Bone marrow (tissue), 2 donors: ENCODE measurements around the gene REEP1.
A peak's percentile ranks its signal among the peaks of the same experiment; 100 is the strongest.

Source experiments
- DNase-seq, 2 donors: peaks; one replicate each; lab custom pipeline; 2025; lab: John Stamatoyannopoulos, UW

The REEP1 gene

DNA sequence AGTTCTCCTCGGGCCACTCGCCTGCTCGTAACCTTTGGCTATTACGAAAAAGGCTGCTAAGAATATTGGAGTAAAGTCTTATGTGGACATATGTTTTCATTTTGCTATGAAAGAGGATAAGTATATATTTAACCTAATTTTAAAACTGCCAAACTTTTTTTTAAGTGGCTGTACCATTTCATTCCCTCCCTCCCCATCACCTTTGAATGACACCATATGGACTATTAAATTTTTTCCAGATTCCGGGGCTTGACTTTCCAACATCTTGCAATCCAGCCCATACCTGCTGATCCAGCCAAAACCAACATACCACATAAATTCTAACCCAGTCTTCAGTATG lies 31.5 kb downstream of the REEP1 start:
- DNase-seq: no peak

DNA sequence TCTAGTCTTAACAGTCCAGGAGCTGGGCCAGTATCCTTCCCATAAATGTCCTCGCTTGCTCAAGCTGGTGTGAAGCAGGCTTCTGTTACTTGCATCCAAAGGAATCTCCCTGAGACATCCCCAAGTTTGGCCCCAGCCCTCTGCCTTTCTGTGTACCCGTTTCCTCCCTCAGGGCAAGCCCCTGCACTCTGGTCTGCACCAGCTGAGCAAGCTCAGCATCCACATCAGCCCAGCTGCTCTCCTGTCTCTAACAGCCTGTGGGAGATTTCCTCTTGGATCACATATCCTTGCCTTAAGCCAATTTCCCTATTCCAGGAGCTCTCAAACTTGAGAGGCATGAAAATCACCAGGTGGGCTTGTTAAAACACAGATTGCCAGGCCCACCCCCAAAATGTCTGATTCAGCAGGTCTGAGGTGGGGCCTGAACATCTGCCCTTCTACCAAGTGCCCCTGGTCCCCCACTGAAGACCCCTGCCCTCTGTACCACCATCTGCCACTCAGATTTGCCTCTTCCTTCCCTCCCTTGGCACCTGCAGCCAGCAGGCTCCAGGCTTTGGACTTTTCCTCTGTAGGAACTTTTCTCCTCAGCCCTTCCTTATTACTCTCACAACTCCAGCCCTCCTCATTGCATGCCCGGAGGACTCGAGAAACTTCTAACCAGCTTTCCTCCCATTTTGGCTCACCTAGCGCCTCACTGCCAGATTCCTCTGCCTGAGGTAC lies 32.1 kb downstream of the REEP1 start:
- no peak for DNase-seq

DNA sequence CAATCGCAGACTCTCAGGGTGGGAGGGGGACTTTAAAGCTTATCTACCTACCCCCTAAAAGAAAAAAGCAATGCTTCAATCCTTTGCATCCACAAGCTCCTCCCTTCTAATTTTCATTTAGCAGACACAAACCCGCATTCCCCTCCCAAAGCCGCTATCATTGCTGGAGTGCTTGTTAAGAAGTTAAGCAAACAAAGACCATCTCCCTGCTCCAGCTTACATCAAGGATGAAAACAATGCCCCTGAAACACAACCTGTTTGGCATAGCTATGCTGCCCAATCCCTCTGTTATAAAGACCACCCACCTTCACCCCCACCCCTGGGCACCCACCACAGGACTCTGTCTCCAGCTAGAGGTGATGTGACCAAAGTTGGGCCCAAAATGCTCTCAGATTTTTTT lies 33.0 kb downstream of the REEP1 start:
- DNase-seq: no peak

DNA sequence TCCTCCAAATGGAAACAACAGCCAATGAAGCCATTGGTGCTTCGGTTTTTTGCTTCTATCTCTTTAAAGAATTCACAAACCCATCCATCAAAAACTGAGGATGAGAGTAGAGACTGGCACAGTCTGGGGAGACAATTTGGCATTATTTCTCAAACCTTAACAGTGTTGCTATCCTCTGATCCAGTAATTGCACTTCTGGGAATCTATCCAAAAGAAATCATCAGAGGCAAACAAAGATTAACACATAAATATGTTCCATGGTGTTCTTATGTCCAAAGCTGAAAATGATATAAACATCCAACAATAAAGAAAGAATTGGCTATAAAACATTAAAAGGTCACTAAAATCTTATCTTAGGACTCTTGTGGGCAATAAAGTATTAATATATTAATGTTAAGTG lies 35.1 kb downstream of the REEP1 start:
- DNase-seq: no peak

DNA sequence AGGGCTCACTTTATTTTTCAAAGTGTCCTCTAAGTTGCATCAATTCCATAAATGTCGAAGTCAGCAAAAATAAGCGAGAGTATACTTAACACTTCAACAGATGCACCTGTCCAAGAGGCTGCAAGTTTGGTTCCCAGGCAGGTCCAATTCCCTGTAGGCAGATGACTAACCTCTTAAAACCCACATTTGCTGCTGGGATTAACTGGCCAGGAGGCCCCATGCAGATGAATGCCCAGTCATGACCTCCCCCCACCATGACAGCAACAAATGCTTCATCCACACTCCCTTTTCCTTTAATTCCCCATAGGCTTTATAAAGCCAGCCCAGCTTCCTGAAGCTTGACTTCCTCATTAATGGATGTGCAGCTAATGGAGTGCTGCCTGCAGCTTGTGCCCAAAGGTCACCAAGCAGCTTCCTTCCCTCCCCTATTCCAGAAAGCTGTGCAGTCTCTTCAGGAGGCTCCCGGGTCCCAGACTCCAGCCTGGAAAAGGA lies 35.7 kb downstream of the REEP1 start:
- no peak for DNase-seq

DNA sequence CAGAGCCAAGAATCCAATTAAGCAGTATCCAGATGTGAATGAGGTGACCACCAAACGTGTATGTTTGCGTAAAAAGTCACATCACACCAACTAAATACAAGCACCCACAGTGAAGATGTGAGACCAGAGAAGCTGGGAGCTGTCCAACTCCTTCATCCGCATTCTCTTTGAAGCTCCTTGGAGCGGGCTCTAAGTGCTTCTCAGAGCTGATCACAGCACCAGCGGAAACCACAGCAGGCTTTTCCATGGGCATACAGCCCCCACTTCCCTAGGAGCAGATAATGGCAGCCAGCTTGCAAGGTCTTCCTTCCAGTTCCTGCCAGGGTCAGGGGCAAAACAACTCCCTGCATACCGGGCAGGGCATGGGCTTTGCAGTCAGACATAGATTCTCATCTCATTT lies 36.4 kb downstream of the REEP1 start:
- DNase-seq: no peak

DNA sequence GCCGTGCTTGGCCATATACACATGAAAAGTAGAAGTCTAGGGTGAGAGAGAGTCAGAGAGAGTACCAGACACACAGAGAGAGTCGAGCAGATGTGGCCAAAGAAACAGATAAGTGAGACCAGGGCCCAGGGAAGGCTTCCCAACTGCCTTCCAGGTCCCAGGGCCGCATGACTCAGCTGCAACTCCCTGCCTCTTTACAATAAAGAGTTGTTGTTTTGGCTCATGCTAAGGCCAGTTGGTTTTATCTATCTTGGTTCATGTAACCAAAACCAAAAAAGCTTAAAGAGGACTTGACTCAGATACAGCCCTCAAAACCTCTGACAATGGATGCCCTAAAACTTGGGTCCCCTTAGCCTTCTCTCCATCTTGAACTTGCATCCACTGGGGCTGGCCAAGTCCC lies 36.9 kb downstream of the REEP1 start:
- DNase-seq: no peak

DNA sequence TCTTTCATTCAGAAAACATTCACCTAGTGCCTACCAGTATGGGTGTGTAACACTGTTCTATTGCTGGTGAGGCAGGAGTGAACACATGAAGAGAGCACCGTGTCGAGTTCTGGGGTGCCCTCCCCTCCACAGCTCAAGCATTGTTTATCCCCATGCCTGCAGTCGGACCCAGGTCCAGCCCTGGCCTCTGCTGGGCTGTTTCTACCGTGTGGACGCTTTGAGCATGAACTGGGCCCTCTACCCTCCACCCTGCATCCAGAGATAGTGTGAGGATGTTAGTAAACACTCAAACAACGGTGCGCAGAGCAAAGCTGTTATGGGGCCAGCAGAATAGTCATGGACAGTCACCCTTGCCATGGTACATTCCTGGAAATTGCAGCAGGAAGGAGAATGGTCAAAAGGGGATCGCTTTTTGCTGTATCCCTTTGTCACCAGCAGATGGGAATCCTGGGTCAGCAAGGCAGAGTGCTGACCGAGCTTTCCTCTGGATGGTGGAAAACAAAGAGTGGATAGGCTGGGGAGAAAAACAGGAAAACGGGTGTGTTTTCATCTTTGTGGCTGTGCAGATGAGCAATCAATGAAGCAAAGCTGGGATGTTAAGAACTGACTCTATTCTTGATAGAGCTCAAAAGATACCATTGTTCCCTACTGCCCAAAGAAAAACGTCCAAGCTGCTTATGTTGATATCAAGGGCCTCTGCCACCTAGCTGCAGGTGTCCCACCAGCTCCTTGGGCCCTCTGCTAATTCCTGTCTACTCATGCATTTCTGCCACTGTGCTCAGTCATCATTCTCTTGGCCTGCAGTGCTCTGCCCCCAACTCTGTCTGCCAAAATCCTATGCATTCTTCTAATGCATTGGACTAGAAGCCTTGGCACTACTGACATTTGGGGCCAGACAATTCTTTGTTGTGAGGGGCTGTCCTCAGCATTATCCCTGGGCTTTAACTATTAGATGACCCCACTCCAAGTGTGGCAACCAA lies 38.7 kb downstream of the REEP1 start:
- DNase-seq: no peak

DNA sequence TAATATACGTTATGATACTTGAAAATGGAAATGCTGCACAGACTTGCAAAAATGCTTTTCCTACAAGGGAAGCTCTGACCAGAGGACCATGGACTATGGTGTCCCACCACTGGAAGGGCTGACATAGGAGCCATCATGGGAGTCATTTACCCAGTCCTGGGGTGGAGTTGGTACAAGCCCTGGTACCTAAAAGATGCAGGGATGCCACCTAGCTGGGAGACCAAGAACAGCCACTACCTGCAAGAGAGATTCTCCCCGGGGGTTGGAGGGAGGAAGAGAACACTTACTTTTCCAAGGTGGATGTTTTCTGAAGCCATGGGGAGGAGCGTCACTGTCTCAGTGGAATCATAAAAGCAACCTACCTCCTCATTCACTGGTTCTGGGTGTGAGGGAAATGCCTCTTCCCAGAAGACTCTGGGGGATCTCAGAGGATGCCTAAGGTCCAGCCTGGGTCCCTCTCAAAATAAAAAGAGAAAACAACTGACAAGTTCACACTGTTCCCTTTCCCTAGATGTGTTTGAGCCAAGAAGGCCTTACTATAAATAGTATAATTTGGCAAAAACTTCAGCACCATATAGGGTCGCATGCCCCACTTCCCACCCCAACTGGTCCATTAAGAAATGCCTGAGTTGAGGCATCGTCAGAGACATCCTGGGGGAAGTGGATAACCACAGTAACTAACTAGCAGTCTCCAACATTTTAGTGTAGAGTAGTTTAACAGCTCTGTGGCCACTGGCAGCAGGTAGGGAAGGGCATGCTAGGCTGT lies 39.9 kb downstream of the REEP1 start:
- peak in 1 of 2 donors; percentile 22 for DNase-seq

DNA sequence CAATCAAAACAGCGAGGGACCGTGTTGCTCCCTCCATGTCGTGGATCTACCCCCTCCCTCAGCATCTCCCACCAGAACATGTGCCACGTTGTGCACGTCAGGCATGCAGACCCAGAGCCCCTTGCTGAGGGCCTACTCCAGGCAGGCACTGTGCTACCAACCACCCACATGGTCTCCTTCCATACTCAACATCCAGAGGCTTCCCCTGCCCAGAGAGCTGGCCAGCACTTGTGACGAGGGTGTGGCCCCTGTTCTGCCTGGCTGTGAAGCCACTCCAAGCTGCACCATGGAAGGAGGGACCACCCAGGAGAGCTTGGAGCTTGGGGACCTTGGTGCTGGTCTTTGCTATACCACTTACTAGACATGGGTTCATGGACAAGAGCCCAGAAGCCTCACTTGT lies 40.5 kb downstream of the REEP1 start:
- no peak for DNase-seq

DNA sequence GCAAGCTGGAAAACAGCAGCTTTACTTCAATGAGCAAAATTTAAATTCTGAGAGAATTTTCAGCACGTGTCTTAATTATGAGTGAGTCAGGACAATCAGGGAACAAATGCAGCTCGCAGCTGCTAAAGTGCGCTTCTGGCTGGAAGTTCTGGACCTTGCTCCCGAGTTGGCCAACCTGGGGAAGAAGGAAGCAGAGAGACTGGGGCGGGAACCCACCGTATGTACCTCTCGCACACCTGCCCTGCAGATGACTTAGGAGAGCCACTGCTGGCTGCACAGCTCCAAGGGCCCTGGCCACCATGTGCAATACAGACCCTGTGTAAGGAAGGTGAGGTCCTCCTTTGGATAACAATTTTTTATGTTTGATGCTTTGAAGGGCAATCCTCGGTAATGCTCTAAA lies 42.4 kb downstream of the REEP1 start:
- DNase-seq: no peak

DNA sequence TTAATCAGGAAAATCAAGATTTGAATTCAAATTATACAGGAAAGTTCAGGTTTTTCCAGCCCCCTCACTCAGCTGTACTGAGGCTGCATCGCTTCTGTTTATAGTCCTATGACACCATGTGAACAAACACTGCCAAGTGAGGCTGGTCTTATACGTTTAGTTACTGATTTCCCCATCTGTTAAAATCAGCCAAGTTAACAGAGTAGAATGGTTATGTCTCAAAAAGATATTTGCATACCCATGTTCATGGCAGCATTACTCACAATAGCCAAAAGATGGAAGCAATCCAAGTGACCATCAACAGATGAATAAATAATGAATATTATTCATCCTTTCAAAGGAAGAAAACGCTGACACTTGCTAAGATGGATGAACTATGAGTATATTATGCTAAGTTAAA lies 43.8 kb downstream of the REEP1 start:
- no peak for DNase-seq

DNA sequence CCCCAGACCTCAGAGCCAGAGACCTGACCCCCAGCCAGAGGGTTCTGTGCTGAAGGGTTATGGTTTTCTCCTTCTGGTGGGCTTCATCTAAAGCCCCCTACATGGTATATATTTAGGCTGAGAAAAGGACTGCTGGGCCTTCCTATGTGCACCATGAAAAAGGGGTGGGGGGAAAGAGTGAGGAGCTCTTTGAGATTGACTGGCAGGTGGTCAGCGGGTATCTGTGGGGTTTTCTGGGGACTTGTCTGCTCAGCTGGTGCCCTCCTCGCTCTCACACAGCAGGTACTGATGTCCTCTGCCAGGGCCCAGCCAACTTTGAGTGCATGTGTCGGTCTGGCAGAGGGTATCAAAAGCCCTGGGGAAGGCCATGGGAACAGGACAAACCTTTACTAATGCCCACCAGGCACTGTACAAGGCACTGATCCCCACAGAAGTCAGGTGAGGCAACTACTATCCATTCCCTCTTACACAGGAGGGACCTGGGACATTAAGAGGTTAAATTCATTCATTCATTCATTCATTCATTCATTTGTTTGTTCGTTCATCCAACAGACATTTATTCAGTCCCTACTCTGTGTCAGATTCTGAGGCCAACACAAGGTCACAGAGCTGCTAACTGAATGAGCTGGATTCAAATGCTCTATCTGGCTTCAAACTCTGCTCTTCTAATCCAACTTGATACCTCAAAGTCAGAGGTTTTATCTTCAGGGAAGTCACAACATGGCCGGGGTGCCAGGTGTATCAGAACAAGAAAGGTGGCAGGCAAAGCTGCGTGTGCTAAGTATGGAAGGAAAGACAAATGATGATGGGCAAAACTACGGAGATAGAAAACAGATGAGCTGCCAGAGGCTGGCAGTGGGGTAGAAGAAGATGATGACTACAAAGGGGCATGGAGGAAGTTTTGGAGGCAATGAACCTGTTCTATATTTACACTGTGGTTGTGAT lies 44.6 kb downstream of the REEP1 start:
- no peak for DNase-seq

DNA sequence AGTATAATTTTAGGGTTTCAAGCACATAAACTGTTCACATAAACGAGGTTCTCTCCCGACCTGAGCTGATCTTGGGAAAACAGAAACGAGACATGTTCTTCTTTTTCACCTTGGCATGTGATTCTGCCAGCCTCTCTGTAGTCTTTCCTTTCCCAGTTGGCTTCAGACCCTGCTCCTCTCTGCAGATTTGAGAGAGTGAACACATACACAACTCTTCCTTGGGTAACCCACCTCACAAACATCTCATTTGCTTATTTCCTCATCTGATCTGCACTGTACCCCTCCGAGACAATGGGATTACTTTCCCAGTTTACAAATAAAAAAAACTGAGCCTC lies 46.1 kb downstream of the REEP1 start:
- no peak for DNase-seq

DNA sequence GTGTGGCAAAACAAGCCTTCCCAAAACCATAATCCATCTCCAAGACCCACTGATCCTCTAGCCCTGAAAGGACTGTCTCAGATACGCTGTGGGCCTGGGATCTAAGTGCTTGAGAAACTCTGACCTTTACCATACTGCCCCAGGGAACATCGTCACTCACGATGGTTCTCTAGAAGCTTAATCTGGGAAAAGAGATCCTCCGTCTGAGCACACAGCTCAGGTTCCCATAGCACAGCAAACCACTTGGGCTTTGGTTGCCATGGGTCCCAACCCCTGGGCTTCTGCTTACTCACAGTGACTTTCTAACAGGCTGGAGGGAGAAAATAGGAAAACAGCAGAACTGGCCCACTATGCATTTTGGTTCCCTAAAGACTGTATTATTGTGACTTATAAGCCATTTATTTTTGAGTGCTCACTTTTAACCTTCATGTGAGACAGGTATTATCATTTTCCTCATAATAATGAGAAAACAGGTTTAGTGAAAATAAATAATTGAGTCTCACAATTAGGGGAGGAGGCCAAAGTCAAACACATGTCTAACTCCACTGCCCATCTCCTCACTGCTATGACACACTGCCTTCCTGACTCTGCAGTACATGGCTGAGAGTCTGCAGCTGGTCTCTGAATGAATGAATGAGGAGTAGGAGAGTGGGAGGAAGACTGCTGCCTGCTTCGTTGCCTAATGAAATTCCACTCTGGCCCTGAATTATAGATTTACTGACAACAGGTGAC lies 46.7 kb downstream of the REEP1 start:
- no peak for DNase-seq

DNA sequence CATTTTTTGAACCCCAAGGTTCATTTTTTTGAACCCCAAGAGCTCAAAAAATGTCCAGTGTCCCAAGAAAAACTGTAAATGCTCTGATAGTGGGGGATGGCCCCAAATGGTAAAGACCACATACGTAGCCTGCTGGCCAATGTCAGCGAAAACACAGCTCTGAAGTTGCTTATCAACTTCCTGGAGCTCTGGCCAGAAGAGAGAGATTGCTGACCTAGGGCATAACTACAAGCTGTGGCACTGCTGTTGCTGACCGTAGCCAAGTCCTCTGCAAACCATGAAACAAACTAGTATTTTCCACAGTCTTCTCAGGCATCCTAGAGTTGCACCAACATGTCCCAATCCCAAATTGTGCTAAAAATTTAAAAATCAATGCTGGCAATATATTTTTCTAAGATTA lies 50.9 kb downstream of the REEP1 start:
- DNase-seq: no peak

DNA sequence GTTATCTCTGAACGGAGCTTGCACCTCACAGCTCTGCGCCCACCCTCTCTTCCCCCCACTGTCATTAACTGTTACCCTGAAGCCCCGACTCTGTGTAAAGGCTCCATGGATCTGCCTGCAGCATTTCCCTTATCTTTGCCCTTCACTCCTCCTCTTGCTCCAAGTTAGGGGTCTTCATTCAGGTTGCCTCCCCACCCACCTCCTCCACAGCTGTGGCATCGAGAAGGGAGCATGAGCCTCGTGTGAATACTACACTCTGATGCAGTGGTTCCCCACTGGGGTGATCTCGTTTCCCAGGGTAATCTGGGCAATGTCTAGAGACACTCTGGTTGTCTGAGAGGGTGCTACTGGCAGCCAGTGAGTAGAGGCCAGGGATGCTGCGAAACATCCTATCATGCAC lies 51.4 kb downstream of the REEP1 start:
- no peak for DNase-seq

DNA sequence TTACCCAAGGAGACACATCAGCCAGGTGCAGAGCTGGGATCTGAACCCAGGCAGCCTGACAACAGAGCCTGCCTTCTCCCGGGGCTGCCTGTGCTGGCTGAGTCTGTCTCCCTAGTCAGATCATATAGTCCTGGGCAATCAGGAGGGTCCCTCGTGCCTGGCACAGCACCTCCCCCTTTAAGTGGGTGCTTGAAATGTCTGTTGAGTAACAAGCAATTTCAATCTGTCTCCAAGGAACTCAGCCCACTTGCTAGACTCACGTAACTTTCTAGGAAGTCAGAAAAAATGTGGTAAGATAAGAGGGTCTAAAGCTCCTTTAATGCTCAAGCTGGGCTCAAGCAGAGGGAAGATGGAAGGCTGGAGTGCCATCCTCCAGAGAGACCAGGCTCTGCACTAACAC lies 51.9 kb downstream of the REEP1 start:
- DNase-seq: no peak

DNA sequence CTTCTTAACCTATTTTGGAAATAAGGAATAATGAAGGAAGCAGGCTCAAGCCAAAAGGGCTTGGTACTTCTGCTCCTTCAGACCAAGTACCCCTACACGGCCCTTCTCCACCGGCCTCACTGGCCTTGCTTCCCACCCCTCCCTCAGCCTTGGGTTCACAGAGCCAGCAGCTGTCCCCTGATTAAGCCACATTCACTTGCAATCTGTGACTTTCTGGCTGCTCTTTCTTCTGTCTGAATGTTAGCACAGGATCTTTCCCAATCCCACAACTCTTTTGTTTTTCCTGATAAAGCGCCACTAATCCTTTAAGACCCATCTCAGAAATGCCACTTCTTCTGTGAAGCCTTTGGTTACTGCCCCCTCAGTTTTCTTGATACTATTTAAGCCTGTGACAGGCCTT lies 52.4 kb downstream of the REEP1 start:
- DNase-seq: no peak

DNA sequence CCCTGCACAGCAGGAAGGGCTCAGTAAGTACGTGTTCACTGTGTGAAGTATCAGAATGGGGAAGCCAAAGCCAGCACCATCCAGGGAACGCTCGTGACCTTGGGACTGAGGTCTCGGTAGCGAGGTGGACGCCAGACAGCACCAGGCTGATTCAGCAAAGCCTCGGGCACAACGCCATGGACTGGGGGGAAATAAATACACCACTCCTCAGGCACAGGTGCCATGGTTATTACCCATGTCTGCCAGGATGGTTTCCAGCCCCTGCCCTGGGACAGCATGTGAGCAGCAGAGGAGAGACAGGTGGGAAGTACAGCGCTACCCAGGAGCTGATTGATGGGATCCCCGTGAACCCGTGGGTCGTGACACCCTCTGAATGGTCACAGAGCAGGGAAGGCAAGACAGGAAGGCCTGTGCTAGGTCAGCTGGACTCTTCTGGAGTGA lies 53.0 kb downstream of the REEP1 start:
- no peak for DNase-seq
